GM19193 (cell line): ENCODE results near the gene NDST1.

ENCODE experiments used
- POLR2A ChIP-seq: IDR thresholded peaks from 4 replicates; pipeline ENCODE4 v1.6.1; 2011; ENCODE audit not compliant: insufficient read depth, insufficient read length; ENCODE audit errors: extremely low read depth

Gene NDST1

DNA sequence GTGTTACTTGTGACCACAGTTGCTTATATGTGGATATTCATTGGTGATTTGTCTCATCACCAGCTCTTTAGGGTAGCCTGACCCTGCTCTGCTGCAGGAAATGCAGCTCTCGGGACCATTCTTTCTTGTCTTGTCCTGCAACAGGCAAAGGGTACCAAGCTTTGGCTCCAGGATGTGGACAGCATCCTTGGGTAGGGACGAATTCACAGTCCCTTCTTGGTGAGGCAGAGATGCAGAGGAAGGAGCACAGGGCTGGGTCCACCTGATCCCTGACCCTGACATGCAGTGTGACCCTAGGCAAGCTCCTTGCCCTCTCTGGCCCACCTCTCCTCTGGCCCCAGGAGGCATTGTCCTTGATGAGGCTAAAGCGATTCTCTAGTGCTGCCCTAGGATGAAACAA, 95.6 kb downstream of the NDST1 start:
- no peak for TF ChIP-seq POLR2A

- TF ChIP-seq POLR2A: no peak
These were observed 96.1 kb downstream of the NDST1 start for GRCh38 chr5:150604010-150604409.

- TF ChIP-seq POLR2A: no peak
These were observed 97.0 kb downstream of the NDST1 start for GRCh38 chr5:150604894-150605440.

DNA sequence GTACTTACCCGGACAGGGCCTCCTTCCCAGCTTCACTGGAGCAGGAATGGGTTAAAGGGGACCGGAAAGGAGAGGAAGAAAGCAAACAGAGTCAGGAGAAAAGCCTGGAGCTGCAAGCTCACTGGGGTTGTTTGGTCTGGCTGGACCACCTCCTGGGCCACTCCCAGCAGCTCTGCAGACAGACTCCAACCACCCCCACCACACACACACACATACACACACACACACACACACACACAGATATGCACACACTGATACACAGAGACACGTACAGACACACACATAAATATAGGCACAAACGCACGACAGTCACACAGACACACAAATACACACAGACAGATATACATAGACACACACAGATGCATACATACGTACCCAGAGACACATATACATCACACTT, 97.6 kb downstream of the NDST1 start:
- no peak for TF ChIP-seq POLR2A

- TF ChIP-seq POLR2A: no peak
These were observed 98.5 kb downstream of the NDST1 start for GRCh38 chr5:150606476-150606875.

DNA sequence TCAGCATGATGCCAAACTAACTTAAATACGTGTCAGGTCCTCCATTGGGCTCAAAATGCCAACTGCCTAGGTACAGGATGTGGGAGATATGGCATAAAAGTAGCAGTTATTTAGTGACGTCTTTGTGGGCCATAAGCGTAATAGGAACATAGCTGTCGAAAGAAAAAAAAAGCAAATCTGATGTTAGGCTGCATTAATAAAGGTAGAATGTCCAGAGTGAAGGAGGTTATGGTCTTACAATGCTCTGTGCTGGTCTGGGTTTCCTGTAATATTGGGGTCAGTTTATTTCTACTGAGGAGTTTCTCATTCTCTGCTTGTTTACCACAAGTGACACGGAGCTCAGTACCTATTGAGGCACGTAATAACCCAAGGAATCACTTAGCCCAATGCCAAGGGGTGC, 99.2 kb downstream of the NDST1 start:
- TF ChIP-seq POLR2A: no peak
